Left lung (tissue), 10 donors: ENCODE measurements around the gene DUSP11. TPM values are rescaled to one million over a fixed set of nuclear protein-coding genes. Genes with fewer than 3 reads are reported as not detected.

Source experiments
- ATAC-seq: fragments of 200-7000 bp; cut with Tn5 transposase; one replicate; pipeline ENCODE4 v1.9.1; 2020; ENCODE audit warnings: moderate library complexity
- DNase-seq, 4 donors: peaks; one replicate each; pipeline ENCODE4 v3.0.0-alpha.2; 2013 to 2020
- H3K27ac ChIP-seq, 2 donors: fragments of 200-600 bp; sonication (generic) in 1 of 2; one replicate each; pipeline versions ENCODE4 v1.5.0 to v1.8.0; 2020 to 2021
- H3K27me3 ChIP-seq, 2 donors: fragments of 200-600 bp; sonication (generic) in 1 of 2; one replicate each; pipeline versions ENCODE4 v1.5.0 to v1.8.0; 2020 to 2021
- H3K36me3 ChIP-seq, 2 donors: fragments of 200-600 bp; sonication (generic) in 1 of 2; one replicate each; pipeline versions ENCODE4 v1.5.0 to v1.8.0; 2020 to 2021
- H3K4me1 ChIP-seq, 2 donors: fragments of 200-600 bp; one replicate each; pipeline ENCODE4 v1.8.0; 2021
- H3K4me3 ChIP-seq, 2 donors: fragments of 200-600 bp; sonication (generic) in 1 of 2; one replicate each; pipeline versions ENCODE4 v1.5.0 to v1.8.0; 2020 to 2021; ENCODE audit warnings: mild to moderate bottlenecking in 1 of 2
- H3K9me3 ChIP-seq, 2 donors: fragments of 200-600 bp; sonication (generic) in 1 of 2; one replicate each; pipeline versions ENCODE4 v1.5.0 to v1.8.0; 2020 to 2021
- CTCF ChIP-seq, 2 donors: fragments of 200-600 bp; sonication (generic) in 1 of 2; IDR thresholded peaks; one replicate each; pipeline versions ENCODE4 v1.5.0 to v1.8.0; 2021; ENCODE audit warnings: antibody characterized with exemption in 2 of 2
- intact Hi-C, 2 donors: fragments of 100-400 bp; cut with DNase I; formaldehyde crosslinking; loops; one replicate each; pipeline versions ENCODE4 v1.11.2 to v1.14.2; 2022
- polyA plus RNA-seq, 6 donors: library from polyadenylated mRNA; unstranded; fragments of 120-200 nt; gene quantifications; one replicate each; pipeline ENCODE4 v1.2.1, GENCODE V29; 2013; ENCODE audit not compliant: insufficient read length in 6 of 6
- total RNA-seq, 2 donors: library from RNA; stranded (reverse); fragmentation: NEBNext Ultra II Directional; extraction: Animal tissue kit (Norgen Biotek cat#: 25700); gene quantifications; one replicate each; pipeline ENCODE4 v1.2.1, GENCODE V29; 2021
- donor health status: DM: no; HTN: yes; CAD: no.
- donor health status: DM: no; HTN: no; CAD: no.

The DUSP11 gene
- total and polyA plus RNA-seq, 8 donors: 16.6 to 39.1 (median 32.2) TPM

- Histone ChIP-seq H3K9me3 (peaks cover 0 to 11% of the 10 kb centered on the region in 2 donors), H3K4me3 (no peak overlapping the region), H3K27ac (no peak overlapping the region), H3K36me3 (no peaks in the 10 kb centered on the region), H3K27me3 (no peaks in the 10 kb centered on the region), H3K4me1 (no peaks in the 10 kb centered on the region)
- no peak for TF ChIP-seq CTCF (IDR thresholded peaks at IDR 0.05)
- intact Hi-C loops: no loop called here
- ATAC-seq (no peak), DNase-seq (no peak)
These were observed 65.8 kb downstream of the DUSP11 start for GRCh38 chr2:73714091-73714490.

Other genes starting within 250 kb of the DUSP11 start
- not detected for gene NAT8, start 137.7 kb downstream of the DUSP11 start, total RNA-seq
- 1 to 10 TPM in 5 of 6 donors, under 1 TPM in 1; 0.97 to 1.7 (median 1.2) TPM for gene NAT8, start 137.7 kb downstream of the DUSP11 start, polyA plus RNA-seq
- 10 to 100 TPM; 15.3 to 20.2 TPM for gene TPRKB, start 42.8 kb downstream of the DUSP11 start, total RNA-seq
- gene TPRKB, start 42.8 kb downstream of the DUSP11 start, polyA plus RNA-seq: 10 to 100 TPM; 65.2 to 79.1 (median 73.4) TPM
- not detected for gene C2orf78, start 4.1 kb upstream of the DUSP11 start, total RNA-seq
- gene C2orf78, start 4.1 kb upstream of the DUSP11 start, polyA plus RNA-seq: not detected
- gene STAMBP, start 48.9 kb upstream of the DUSP11 start, total RNA-seq: 10 to 100 TPM; 32.6 to 40.5 TPM
- gene STAMBP, start 48.9 kb upstream of the DUSP11 start, polyA plus RNA-seq: 10 to 100 TPM; 49.0 to 57.0 (median 52.3) TPM
- 100 to 1,000 TPM in 1 of 2 donors, 10 to 100 TPM in 1; 70.2 to 156 TPM for gene ACTG2, start 112.9 kb upstream of the DUSP11 start, total RNA-seq
- 10 to 100 TPM; 29.8 to 94.1 (median 45.0) TPM for gene ACTG2, start 112.9 kb upstream of the DUSP11 start, polyA plus RNA-seq
- 10 to 100 TPM; 32.1 to 53.3 TPM for gene DGUOK, start 146.8 kb upstream of the DUSP11 start, total RNA-seq
- 10 to 100 TPM; 57.4 to 64.5 (median 61.0) TPM for gene DGUOK, start 146.8 kb upstream of the DUSP11 start, polyA plus RNA-seq
- 10 to 100 TPM; 16.6 to 32.1 TPM for gene TET3, start 204.8 kb upstream of the DUSP11 start, total RNA-seq
- gene TET3, start 204.8 kb upstream of the DUSP11 start, polyA plus RNA-seq: 10 to 100 TPM; 18.9 to 22.8 (median 19.7) TPM